GM12891 (cell line): ENCODE measurements around the gene TXK. TPM values are rescaled to one million over a fixed set of nuclear protein-coding genes. Genes with fewer than 3 reads are reported as not detected.
A peak's percentile ranks its signal among the peaks of the same experiment; 100 is the strongest.
"Not testable (repeated sequence)": the region's sequence is repeated elsewhere in the genome, so short reads cannot be mapped to it uniquely, and the experiment has no call there.

Experiments
- DNase-seq: peaks from one replicate; pipeline ENCODE4 v3.0.0; 2011; ENCODE audit warnings: low spot score; ENCODE audit not compliant: insufficient read length
- FAIRE-seq: peaks from 2 replicates; lab custom pipeline; 2011; peaks lifted over from hg19 to GRCh38; lab: Jason Lieb, UNC
- PAX5 ChIP-seq: IDR thresholded peaks from 2 replicates; pipeline ENCODE4 v1.6.1; 2011; ENCODE audit warnings: low read length, moderate library complexity, mild to moderate bottlenecking; ENCODE audit not compliant: insufficient read depth, severe bottlenecking
- POLR2A ChIP-seq: IDR thresholded peaks from 2 replicates; pipeline ENCODE4 v1.6.1; 2011; ENCODE audit warnings: low read depth, low read length, control low read depth
- POLR2AphosphoS5 ChIP-seq: IDR thresholded peaks from 2 replicates; pipeline ENCODE4 v1.6.1; 2011; ENCODE audit warnings: low read depth, low read length, control low read depth
- POU2F2 ChIP-seq: IDR thresholded peaks from 2 replicates; pipeline ENCODE4 v1.6.1; 2011; ENCODE audit warnings: low read depth, mild to moderate bottlenecking, control low read depth, low read length, moderate library complexity
- SPI1 ChIP-seq: IDR thresholded peaks from 2 replicates; pipeline ENCODE4 v1.6.1; 2011; ENCODE audit warnings: low read depth, low read length, control low read depth
- TAF1 ChIP-seq: IDR thresholded peaks from 2 replicates; pipeline ENCODE4 v1.6.1; 2011; ENCODE audit warnings: low read depth, low read length, control low read depth
- polyA plus RNA-seq: library from polyadenylated mRNA; unstranded; fragments of >200 nt; gene quantifications from one replicate; pipeline ENCODE4 v1.2.1, GENCODE V29; 2012; ENCODE audit warnings: low read depth, missing spikeins, inconsistent platforms; ENCODE audit not compliant: missing spikeins

The TXK gene
- 1.7 TPM for polyA plus RNA-seq

GRCh38 chr4:48134081-48134480, at the start of gene TXK:
TSS of gene TXK (minus strand) at chr4:48134250. CDS start at chr4:48134170, 80 bp downstream.
- no peak for TF ChIP-seq SPI1
- TF ChIP-seq POLR2AphosphoS5, result no peak
- no peak for TF ChIP-seq POU2F2
- TF ChIP-seq PAX5, result no peak
- TF ChIP-seq TAF1, result no peak
- TF ChIP-seq POLR2A, result no peak
- DNase-seq (no peak), FAIRE-seq (no peak)

GRCh38 chr4:48180234-48180633, 46.2 kb upstream of the TXK start:
- TF ChIP-seq SPI1, result peak; percentile 34; the same call in 1 of the 2 replicates
- no peak for TF ChIP-seq POLR2A
- TF ChIP-seq PAX5, result no peak
- DNase-seq, result no peak
- FAIRE-seq, result no peak

GRCh38 chr4:48178931-48179330, 44.9 kb upstream of the TXK start:
- DNase-seq (no peak), FAIRE-seq (no peak)
- TF ChIP-seq POLR2AphosphoS5, result no peak
- no peak for TF ChIP-seq POLR2A
- TF ChIP-seq POU2F2, result no peak
- TF ChIP-seq SPI1, result no peak
- TF ChIP-seq TAF1, result no peak
- TF ChIP-seq PAX5, result no peak

GRCh38 chr4:48175806-48176205, 41.8 kb upstream of the TXK start:
- peak; percentile 57 for FAIRE-seq
- no peak for TF ChIP-seq SPI1
- no peak for TF ChIP-seq TAF1
- TF ChIP-seq POU2F2, result no peak
- TF ChIP-seq POLR2A, result no peak
- TF ChIP-seq POLR2AphosphoS5, result no peak
- TF ChIP-seq PAX5, result no peak
- DNase-seq, result no peak

GRCh38 chr4:48175328-48175727, 41.3 kb upstream of the TXK start:
- no peak for DNase-seq
- TF ChIP-seq POU2F2, result no peak
- TF ChIP-seq POLR2AphosphoS5, result no peak
- TF ChIP-seq POLR2A, result no peak
- no peak for TF ChIP-seq TAF1
- TF ChIP-seq SPI1, result no peak
- TF ChIP-seq PAX5, result no peak
- FAIRE-seq, result no peak

- no peak for TF ChIP-seq POU2F2
- TF ChIP-seq TAF1, result no peak
- TF ChIP-seq SPI1, result no peak
- no peak for TF ChIP-seq PAX5
- no peak for TF ChIP-seq POLR2A
- no peak for TF ChIP-seq POLR2AphosphoS5
- FAIRE-seq, result peak; percentile 75
- no peak for DNase-seq
These were observed 39.3 kb upstream of the TXK start for GRCh38 chr4:48173056-48173991.

GRCh38 chr4:48172651-48173050, 38.6 kb upstream of the TXK start:
- FAIRE-seq (no peak), DNase-seq (no peak)
- no peak for TF ChIP-seq POU2F2
- TF ChIP-seq PAX5, result no peak
- TF ChIP-seq POLR2AphosphoS5, result no peak
- TF ChIP-seq SPI1, result no peak
- TF ChIP-seq TAF1, result no peak
- no peak for TF ChIP-seq POLR2A

GRCh38 chr4:48169636-48170035, 35.6 kb upstream of the TXK start:
- FAIRE-seq, result peak; percentile 31
- no peak for TF ChIP-seq POU2F2
- no peak for TF ChIP-seq POLR2AphosphoS5
- TF ChIP-seq POLR2A, result no peak
- no peak for TF ChIP-seq TAF1
- TF ChIP-seq SPI1, result no peak
- TF ChIP-seq PAX5, result no peak
- no peak for DNase-seq

GRCh38 chr4:48167538-48168263, 33.7 kb upstream of the TXK start:
- no peak for TF ChIP-seq POU2F2
- TF ChIP-seq SPI1, result no peak
- TF ChIP-seq POLR2A, result no peak
- TF ChIP-seq PAX5, result no peak
- no peak for TF ChIP-seq POLR2AphosphoS5
- TF ChIP-seq TAF1, result no peak
- peak; percentile 81 for FAIRE-seq
- DNase-seq, result no peak

GRCh38 chr4:48164561-48164960, 30.5 kb upstream of the TXK start:
- FAIRE-seq, result not testable (repeated sequence)

More at GRCh38 chr4:48164561-48164960, 30.5 kb upstream of the TXK start:
- not testable (repeated sequence) for DNase-seq
